Measurements from ENCODE around the gene C1orf141.

- TF ChIP-seq CTCF (IDR thresholded peaks at IDR 0.05) (no peak), POLR2A (IDR thresholded peaks at IDR 0.05) (no peak), POLR2AphosphoS5 (IDR thresholded peaks at IDR 0.05) (no peak)
Measured at GRCh38 chr1:67110352-67110751, 24.4 kb downstream of the C1orf141 start.
